ENCODE data around the gene IMPDH1. TPM values are rescaled to one million over a fixed set of nuclear protein-coding genes. Genes with fewer than 3 reads are reported as not detected.

Gene IMPDH1
- total and polyA plus RNA-seq, 10 of the 15 experiments (the other 5 are each of a cell fraction or from before 2014, with no cell fraction given) = 0.50 to 61.3 (median 41.8) TPM

DNA sequence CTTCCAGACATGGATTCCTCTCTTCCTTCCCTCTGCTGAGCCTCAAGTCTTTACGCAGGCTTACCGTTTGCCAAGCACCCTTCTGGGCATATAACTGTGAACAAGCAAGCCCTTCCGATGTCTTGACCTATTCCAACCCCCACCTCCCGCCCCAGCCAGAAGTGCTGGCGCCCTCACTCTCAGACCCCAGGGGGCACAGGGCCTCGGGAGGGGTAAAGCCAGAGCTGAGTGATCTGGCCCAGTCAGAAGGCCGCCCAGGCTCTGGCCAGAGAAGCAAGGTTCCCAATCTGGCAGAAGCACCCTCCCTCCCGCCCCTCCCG lies 49.5 kb downstream of the IMPDH1 start (continued):
- TF ChIP-seq, protein P1, sequence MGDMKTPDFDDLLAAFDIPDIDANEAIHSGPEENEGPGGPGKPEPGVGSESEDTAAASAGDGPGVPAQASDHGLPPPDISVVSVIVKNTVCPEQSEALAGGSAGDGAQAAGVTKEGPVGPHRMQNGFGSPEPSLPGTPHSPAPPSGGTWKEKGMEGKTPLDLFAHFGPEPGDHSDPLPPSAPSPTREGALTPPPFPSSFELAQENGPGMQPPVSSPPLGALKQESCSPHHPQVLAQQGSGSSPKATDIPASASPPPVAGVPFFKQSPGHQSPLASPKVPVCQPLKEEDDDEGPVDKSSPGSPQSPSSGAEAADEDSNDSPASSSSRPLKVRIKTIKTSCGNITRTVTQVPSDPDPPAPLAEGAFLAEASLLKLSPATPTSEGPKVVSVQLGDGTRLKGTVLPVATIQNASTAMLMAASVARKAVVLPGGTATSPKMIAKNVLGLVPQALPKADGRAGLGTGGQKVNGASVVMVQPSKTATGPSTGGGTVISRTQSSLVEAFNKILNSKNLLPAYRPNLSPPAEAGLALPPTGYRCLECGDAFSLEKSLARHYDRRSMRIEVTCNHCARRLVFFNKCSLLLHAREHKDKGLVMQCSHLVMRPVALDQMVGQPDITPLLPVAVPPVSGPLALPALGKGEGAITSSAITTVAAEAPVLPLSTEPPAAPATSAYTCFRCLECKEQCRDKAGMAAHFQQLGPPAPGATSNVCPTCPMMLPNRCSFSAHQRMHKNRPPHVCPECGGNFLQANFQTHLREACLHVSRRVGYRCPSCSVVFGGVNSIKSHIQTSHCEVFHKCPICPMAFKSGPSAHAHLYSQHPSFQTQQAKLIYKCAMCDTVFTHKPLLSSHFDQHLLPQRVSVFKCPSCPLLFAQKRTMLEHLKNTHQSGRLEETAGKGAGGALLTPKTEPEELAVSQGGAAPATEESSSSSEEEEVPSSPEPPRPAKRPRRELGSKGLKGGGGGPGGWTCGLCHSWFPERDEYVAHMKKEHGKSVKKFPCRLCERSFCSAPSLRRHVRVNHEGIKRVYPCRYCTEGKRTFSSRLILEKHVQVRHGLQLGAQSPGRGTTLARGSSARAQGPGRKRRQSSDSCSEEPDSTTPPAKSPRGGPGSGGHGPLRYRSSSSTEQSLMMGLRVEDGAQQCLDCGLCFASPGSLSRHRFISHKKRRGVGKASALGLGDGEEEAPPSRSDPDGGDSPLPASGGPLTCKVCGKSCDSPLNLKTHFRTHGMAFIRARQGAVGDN (IDR thresholded peaks at IDR 0.05) = no peak
- TF ChIP-seq NFIC (IDR thresholded peaks at IDR 0.05; ENCODE audit: low read depth, low read length) = no peak
- TF ChIP-seq, protein P2, sequence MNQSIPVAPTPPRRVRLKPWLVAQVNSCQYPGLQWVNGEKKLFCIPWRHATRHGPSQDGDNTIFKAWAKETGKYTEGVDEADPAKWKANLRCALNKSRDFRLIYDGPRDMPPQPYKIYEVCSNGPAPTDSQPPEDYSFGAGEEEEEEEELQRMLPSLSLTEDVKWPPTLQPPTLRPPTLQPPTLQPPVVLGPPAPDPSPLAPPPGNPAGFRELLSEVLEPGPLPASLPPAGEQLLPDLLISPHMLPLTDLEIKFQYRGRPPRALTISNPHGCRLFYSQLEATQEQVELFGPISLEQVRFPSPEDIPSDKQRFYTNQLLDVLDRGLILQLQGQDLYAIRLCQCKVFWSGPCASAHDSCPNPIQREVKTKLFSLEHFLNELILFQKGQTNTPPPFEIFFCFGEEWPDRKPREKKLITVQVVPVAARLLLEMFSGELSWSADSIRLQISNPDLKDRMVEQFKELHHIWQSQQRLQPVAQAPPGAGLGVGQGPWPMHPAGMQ (IDR thresholded peaks at IDR 0.05; ENCODE audit: borderline replicate concordance) = no peak
- TF ChIP-seq, protein P3, sequence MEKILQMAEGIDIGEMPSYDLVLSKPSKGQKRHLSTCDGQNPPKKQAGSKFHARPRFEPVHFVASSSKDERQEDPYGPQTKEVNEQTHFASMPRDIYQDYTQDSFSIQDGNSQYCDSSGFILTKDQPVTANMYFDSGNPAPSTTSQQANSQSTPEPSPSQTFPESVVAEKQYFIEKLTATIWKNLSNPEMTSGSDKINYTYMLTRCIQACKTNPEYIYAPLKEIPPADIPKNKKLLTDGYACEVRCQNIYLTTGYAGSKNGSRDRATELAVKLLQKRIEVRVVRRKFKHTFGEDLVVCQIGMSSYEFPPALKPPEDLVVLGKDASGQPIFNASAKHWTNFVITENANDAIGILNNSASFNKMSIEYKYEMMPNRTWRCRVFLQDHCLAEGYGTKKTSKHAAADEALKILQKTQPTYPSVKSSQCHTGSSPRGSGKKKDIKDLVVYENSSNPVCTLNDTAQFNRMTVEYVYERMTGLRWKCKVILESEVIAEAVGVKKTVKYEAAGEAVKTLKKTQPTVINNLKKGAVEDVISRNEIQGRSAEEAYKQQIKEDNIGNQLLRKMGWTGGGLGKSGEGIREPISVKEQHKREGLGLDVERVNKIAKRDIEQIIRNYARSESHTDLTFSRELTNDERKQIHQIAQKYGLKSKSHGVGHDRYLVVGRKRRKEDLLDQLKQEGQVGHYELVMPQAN (conservative IDR thresholded peaks at IDR 0.05) = no peak
- TF ChIP-seq, protein P4, sequence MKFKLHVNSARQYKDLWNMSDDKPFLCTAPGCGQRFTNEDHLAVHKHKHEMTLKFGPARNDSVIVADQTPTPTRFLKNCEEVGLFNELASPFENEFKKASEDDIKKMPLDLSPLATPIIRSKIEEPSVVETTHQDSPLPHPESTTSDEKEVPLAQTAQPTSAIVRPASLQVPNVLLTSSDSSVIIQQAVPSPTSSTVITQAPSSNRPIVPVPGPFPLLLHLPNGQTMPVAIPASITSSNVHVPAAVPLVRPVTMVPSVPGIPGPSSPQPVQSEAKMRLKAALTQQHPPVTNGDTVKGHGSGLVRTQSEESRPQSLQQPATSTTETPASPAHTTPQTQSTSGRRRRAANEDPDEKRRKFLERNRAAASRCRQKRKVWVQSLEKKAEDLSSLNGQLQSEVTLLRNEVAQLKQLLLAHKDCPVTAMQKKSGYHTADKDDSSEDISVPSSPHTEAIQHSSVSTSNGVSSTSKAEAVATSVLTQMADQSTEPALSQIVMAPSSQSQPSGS (IDR thresholded peaks at IDR 0.05; ENCODE audit: low read length) = no peak

All from GM12878 (cell line).